HG03460 (cell line): ENCODE measurements around the gene BBLN.
"Not testable (repeated sequence)": the region's sequence is repeated elsewhere in the genome, so short reads cannot be mapped to it uniquely, and the experiment has no call there.

Experiments
- ATAC-seq: cut with Tn5 transposase; IDR thresholded peaks from one replicate; pipeline ENCODE4 v1.9.1; 2021; ENCODE audit not compliant: unreplicated experiment

BBLN gene

GRCh38 chr9:128124451-128124850, 35.6 kb upstream of the BBLN start:
- ATAC-seq: no peak

GRCh38 chr9:128124873-128125579, 35.0 kb upstream of the BBLN start:
- ATAC-seq: no peak

- no peak for ATAC-seq
Measured at GRCh38 chr9:128125580-128126354, 34.3 kb upstream of the BBLN start.

GRCh38 chr9:128127568-128127989, 32.5 kb upstream of the BBLN start, which contains the start of gene PTGES2:
Gene PTGES2, minus strand, starts transcription at chr9:128127729. Its CDS starts 12 bp downstream, at chr9:128127717.
- peak; percentile 52 for ATAC-seq

- ATAC-seq: peak; percentile 66
Measured at GRCh38 chr9:128127990-128128835, 31.9 kb upstream of the BBLN start.

GRCh38 chr9:128128836-128129590, 31.1 kb upstream of the BBLN start:
- ATAC-seq: no peak

- ATAC-seq: not testable (repeated sequence)
Measured at GRCh38 chr9:128129976-128130590, 30.0 kb upstream of the BBLN start.

GRCh38 chr9:128130651-128131050, 29.4 kb upstream of the BBLN start:
- ATAC-seq: not testable (repeated sequence)

GRCh38 chr9:128131346-128131745, 28.7 kb upstream of the BBLN start:
- not testable (repeated sequence) for ATAC-seq

GRCh38 chr9:128132139-128132538, 27.9 kb upstream of the BBLN start:
- ATAC-seq: not testable (repeated sequence)

GRCh38 chr9:128135561-128135960, 24.5 kb upstream of the BBLN start:
- ATAC-seq: not testable (repeated sequence)

GRCh38 chr9:128136816-128137793, 23.0 kb upstream of the BBLN start:
- no peak for ATAC-seq

- no peak for ATAC-seq
Measured at GRCh38 chr9:128138001-128138400, 22.1 kb upstream of the BBLN start.

- no peak for ATAC-seq
Measured at GRCh38 chr9:128139621-128140020, 20.4 kb upstream of the BBLN start.

GRCh38 chr9:128141604-128142003, 18.5 kb upstream of the BBLN start:
- no peak for ATAC-seq

- ATAC-seq: no peak
Measured at GRCh38 chr9:128142061-128142460, 18.0 kb upstream of the BBLN start.

GRCh38 chr9:128142596-128142995, 17.5 kb upstream of the BBLN start:
- ATAC-seq: no peak

GRCh38 chr9:128143525-128144238, 16.4 kb upstream of the BBLN start:
- no peak for ATAC-seq
